Small intestine (tissue), 7 donors: ENCODE results near the gene CREBBP. TPM values are rescaled to one million over a fixed set of nuclear protein-coding genes. Genes with fewer than 3 reads are reported as not detected.

Source experiments
- DNase-seq, 2 donors: peaks; one replicate each; pipeline versions ENCODE4 v3.0.0 to v3.0.0-alpha.2; 2013
- FAIRE-seq: peaks from 2 replicates; lab custom pipeline; 2012; peaks lifted over from hg19 to GRCh38; lab: Jason Lieb, UNC
- H3K27ac ChIP-seq, 3 donors: one replicate each; pipeline ENCODE4 v1.5.1; 2013; ENCODE audit warnings: low read length in 2 of 3, mild to moderate bottlenecking in 2 of 3, control low read depth in 1 of 3, inconsistent platforms in 1 of 3, low read depth in 1 of 3, moderate library complexity in 1 of 3
- H3K27me3 ChIP-seq, 3 donors: one replicate each; pipeline ENCODE4 v1.6.1; 2013; ENCODE audit warnings: low read length in 3 of 3, inconsistent platforms in 1 of 3; ENCODE audit not compliant: control insufficient read depth in 3 of 3, insufficient read depth in 3 of 3
- H3K36me3 ChIP-seq, 3 donors: one replicate each; pipeline ENCODE4 v1.6.1; 2013; ENCODE audit warnings: low read length in 3 of 3, inconsistent platforms in 1 of 3, low read depth in 1 of 3, mild to moderate bottlenecking in 1 of 3, moderate library complexity in 1 of 3; ENCODE audit not compliant: control insufficient read depth in 3 of 3, insufficient read depth in 2 of 3
- H3K4me1 ChIP-seq, 3 donors: one replicate each; pipeline ENCODE4 v1.6.1; 2013; ENCODE audit warnings: low read length in 2 of 3, inconsistent platforms in 1 of 3, low read depth in 1 of 3, mild to moderate bottlenecking in 1 of 3, moderate library complexity in 1 of 3; ENCODE audit not compliant: control insufficient read depth in 3 of 3, insufficient read depth in 2 of 3
- H3K4me3 ChIP-seq, 3 donors: one replicate each; pipeline ENCODE4 v1.5.1; 2013; ENCODE audit warnings: low read length in 3 of 3, control low read depth in 1 of 3, inconsistent platforms in 1 of 3, low read depth in 1 of 3, mild to moderate bottlenecking in 1 of 3, moderate library complexity in 1 of 3
- H3K9me3 ChIP-seq, 2 donors: one replicate each; pipeline ENCODE4 v1.6.1; 2013; ENCODE audit warnings: low read depth in 1 of 2, low read length in 1 of 2; ENCODE audit not compliant: control insufficient read depth in 2 of 2, insufficient read depth in 1 of 2
- WGBS, 3 donors: extraction: QIAGEN DNeasy Blood & Tissue Kit; methylation state at CpG; one replicate each; pipeline ENCODE4 v1.1.7; 2013; 5-methylcytosine and 5-hydroxymethylcytosine counted together
- polyA plus RNA-seq, 4 donors: library from polyadenylated mRNA; stranded (reverse) in 3 of 4; unstranded in 1 of 4; fragments of 200-250 nt in 3 of 4; fragments of 120-200 nt in 1 of 4; gene quantifications; one replicate each; pipeline versions ENCODE4 v1.2.1 to v1.2.3, GENCODE V29; 2013
- donor health status: healthy with polysubstance abuse.
- donor health status: control.
- donor health status: control.
- donor health status: Bipolar disorder and iron deficiency.
- donor health status: healthy.

Gene CREBBP
- polyA plus RNA-seq, 4 donors = 6.8 to 48.0 (median 12.6) TPM

DNA sequence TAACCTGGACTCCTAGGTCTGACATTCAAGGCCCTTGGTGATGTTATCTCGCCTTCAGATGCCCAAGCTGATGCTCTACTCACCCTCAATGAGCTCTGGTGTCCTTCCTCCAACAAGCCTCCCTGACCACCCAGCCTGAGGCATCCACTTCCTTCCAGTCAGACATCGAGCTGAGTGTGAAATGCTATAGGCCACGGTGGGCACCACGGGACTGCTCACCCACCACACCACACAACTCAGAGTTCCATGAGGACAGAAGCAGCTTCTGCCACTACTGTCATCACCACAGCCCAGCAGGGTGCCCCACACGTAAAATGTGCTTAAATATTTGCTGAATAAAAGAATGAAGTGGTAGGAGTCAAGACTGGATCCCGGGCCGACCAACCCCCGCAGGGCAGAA is 12.0 kb downstream of the CREBBP start:
- DNase-seq = no peak
- 85 to 87% (median 86%) methylated on average over 8 of the region's 8 CpGs for WGBS, 3 donors
- no peak for FAIRE-seq
- Histone ChIP-seq H3K27ac (no peak overlapping the region), H3K4me3 (no peak overlapping the region), H3K36me3 (peaks cover 0 to 28% (median 0%) of the 10 kb centered on the region in 3 donors), H3K9me3 (no peaks in the 10 kb centered on the region), H3K4me1 (peaks cover 5 to 16% (median 6%) of the 10 kb centered on the region in 3 donors), H3K27me3 (no peaks in the 10 kb centered on the region)

- Histone ChIP-seq H3K27ac (no peak overlapping the region), H3K9me3 (no peaks in the 10 kb centered on the region), H3K27me3 (no peaks in the 10 kb centered on the region), H3K4me1 (peaks cover 6 to 21% (median 9%) of the 10 kb centered on the region in 3 donors), H3K4me3 (no peak overlapping the region), H3K36me3 (peaks cover 0 to 18% (median 0%) of the 10 kb centered on the region in 3 donors)
- DNase-seq = no peak
- 83 to 86% (median 85%) methylated on average over 4 of the region's 4 CpGs for WGBS, 3 donors
- no peak for FAIRE-seq
These were observed 13.6 kb downstream of the CREBBP start for GRCh38 chr16:3866703-3867431.

- Histone ChIP-seq H3K27ac (no peak overlapping the region), H3K4me1 (peaks cover 10 to 20% (median 11%) of the 10 kb centered on the region in 3 donors), H3K36me3 (peaks cover 0 to 25% (median 0%) of the 10 kb centered on the region in 3 donors), H3K9me3 (no peaks in the 10 kb centered on the region), H3K27me3 (no peaks in the 10 kb centered on the region), H3K4me3 (no peak overlapping the region)
- no peak for DNase-seq
- WGBS, 3 donors = 60 to 75% (median 66%) methylated on average over 3 of the region's 3 CpGs
- FAIRE-seq = no peak
These were observed 15.3 kb downstream of the CREBBP start for GRCh38 chr16:3865241-3865640.

GRCh38 chr16:3864562-3864961 is 16.0 kb downstream of the CREBBP start:
- 81 to 87% (median 81%) methylated on average over 5 of the region's 5 CpGs for WGBS, 3 donors
- no peaks in the 10 kb centered on the region for H3K9me3 ChIP-seq
- no peak overlapping the region for H3K27ac ChIP-seq
- DNase-seq (no peak), FAIRE-seq (no peak)
- H3K27me3 ChIP-seq = no peaks in the 10 kb centered on the region
- peaks cover 13 to 20% (median 14%) of the 10 kb centered on the region in 3 donors for H3K4me1 ChIP-seq
- peaks cover 0 to 29% (median 0%) of the 10 kb centered on the region in 3 donors for H3K36me3 ChIP-seq
- no peak overlapping the region for H3K4me3 ChIP-seq

- FAIRE-seq (no peak), DNase-seq (no peak)
- peaks cover 0 to 23% (median 0%) of the 10 kb centered on the region in 3 donors for H3K36me3 ChIP-seq
- H3K4me1 ChIP-seq = peaks cover 14 to 20% (median 15%) of the 10 kb centered on the region in 3 donors
- WGBS, 3 donors = 37 to 55% (median 37%) methylated on average over 5 of the region's 5 CpGs
- H3K27me3 ChIP-seq = no peaks in the 10 kb centered on the region
- H3K27ac ChIP-seq = no peak overlapping the region
- no peaks in the 10 kb centered on the region for H3K9me3 ChIP-seq
- no peak overlapping the region for H3K4me3 ChIP-seq
These were observed 16.9 kb downstream of the CREBBP start for GRCh38 chr16:3863587-3863986.

DNA sequence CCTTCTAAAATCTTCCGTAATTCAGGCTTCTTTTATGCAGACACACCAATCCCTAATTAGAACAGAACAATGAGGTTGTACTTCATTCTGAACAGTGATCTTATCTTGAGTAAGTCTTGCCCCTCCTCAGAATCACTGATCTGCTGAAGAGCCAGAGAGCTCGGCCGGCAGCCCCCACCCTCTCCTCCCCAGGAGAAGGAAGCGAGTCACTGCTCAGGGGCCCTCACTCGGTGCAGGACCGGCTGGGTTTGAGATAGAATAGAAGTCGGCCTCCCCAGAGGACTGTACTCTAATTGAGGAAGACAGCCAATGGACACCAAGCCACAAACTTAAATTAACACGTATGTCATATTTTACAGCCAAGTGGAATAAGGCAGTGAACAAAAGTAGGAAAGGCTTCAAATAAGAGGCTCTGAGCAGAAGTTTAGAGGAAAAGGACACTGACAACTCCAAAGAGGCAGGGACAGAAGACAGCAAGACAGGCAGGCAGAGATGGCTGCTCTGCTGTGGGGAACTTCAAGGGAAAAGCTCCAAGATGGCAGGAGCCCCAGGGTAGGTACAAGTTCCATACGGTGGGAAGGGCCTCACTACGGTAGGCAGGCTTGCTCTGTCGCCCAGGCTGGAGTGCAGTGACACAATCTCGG is 18.6 kb downstream of the CREBBP start:
- WGBS, 3 donors = 45 to 61% (median 52%) methylated on average over 12 of the region's 12 CpGs
- H3K27me3 ChIP-seq = no peaks in the 10 kb centered on the region
- DNase-seq = no peak
- H3K4me1 ChIP-seq = peaks cover 21 to 27% (median 22%) of the 10 kb centered on the region in 3 donors
- H3K9me3 ChIP-seq = no peaks in the 10 kb centered on the region
- no peak for FAIRE-seq
- no peak overlapping the region for H3K4me3 ChIP-seq
- H3K36me3 ChIP-seq = peaks cover 0 to 21% (median 0%) of the 10 kb centered on the region in 3 donors
- H3K27ac ChIP-seq = peak overlapping the region in 1 of 3 donors; percentile 35

GRCh38 chr16:3859889-3860288 is 20.6 kb downstream of the CREBBP start:
- no peaks in the 10 kb centered on the region for H3K27me3 ChIP-seq
- no peaks in the 10 kb centered on the region for H3K9me3 ChIP-seq
- DNase-seq (no peak), FAIRE-seq (no peak)
- H3K36me3 ChIP-seq = peaks cover 0 to 24% (median 0%) of the 10 kb centered on the region in 3 donors
- WGBS, 3 donors = 64 to 78% (median 70%) methylated on average over 7 of the region's 7 CpGs
- peaks cover 21 to 36% (median 22%) of the 10 kb centered on the region in 3 donors for H3K4me1 ChIP-seq
- H3K27ac ChIP-seq = no peak overlapping the region
- H3K4me3 ChIP-seq = no peak overlapping the region

- H3K36me3 ChIP-seq = peaks cover 0 to 21% (median 0%) of the 10 kb centered on the region in 3 donors
- no peak overlapping the region for H3K27ac ChIP-seq
- H3K27me3 ChIP-seq = no peaks in the 10 kb centered on the region
- no peak overlapping the region for H3K4me3 ChIP-seq
- no peak for FAIRE-seq
- H3K9me3 ChIP-seq = no peaks in the 10 kb centered on the region
- peaks cover 18 to 36% (median 20%) of the 10 kb centered on the region in 3 donors for H3K4me1 ChIP-seq
- DNase-seq = no peak
These were observed 21.7 kb downstream of the CREBBP start for GRCh38 chr16:3858801-3859200.
